ENCODE data around the gene CA5B.

The CA5B gene

GRCh38 chrX:15804563-15804962 lies 66.5 kb downstream of the CA5B start:
- H3K9me3 Mint-ChIP-seq = no peaks in the 10 kb centered on the region
- H3K27ac Mint-ChIP-seq = no peak overlapping the region
- DNase-seq = no peak

GRCh38 chrX:15808254-15808653 lies 70.2 kb downstream of the CA5B start:
- no peak for TF ChIP-seq CTCF (IDR thresholded peaks at IDR 0.05)
- H3K4me1 Mint-ChIP-seq = no peaks in the 10 kb centered on the region
- no peaks in the 10 kb centered on the region for H3K9me3 Mint-ChIP-seq
- H3K4me3 Mint-ChIP-seq = no peak overlapping the region
- H3K27me3 Mint-ChIP-seq (ENCODE audit: low read depth, poor library complexity) = no peaks in the 10 kb centered on the region
- DNase-seq = no peak
- no peak overlapping the region for H3K27ac Mint-ChIP-seq
- H3K36me3 Mint-ChIP-seq (ENCODE audit: low read depth) = peaks cover 83% of the 10 kb centered on the region

More at GRCh38 chrX:15804563-15804962, 66.5 kb downstream of the CA5B start:
- no peaks in the 10 kb centered on the region for H3K4me1 Mint-ChIP-seq
- no peak overlapping the region for H3K4me3 Mint-ChIP-seq
- no peaks in the 10 kb centered on the region for H3K27me3 Mint-ChIP-seq (ENCODE audit: low read depth, poor library complexity)
- no peak for TF ChIP-seq CTCF (IDR thresholded peaks at IDR 0.05)
- H3K36me3 Mint-ChIP-seq (ENCODE audit: low read depth) = peaks cover 60% of the 10 kb centered on the region

GRCh38 chrX:15812192-15812938 lies 74.3 kb downstream of the CA5B start:
- Mint-ChIP-seq H3K27me3 (ENCODE audit: low read depth, poor library complexity) (no peaks in the 10 kb centered on the region), H3K4me3 (no peak overlapping the region), H3K27ac (no peak overlapping the region), H3K4me1 (no peaks in the 10 kb centered on the region), H3K9me3 (no peaks in the 10 kb centered on the region), H3K36me3 (ENCODE audit: low read depth) (peaks cover 77% of the 10 kb centered on the region)
- no peak for TF ChIP-seq CTCF (IDR thresholded peaks at IDR 0.05)
- no peak for DNase-seq

- TF ChIP-seq CTCF (IDR thresholded peaks at IDR 0.05) = no peak
- no peaks in the 10 kb centered on the region for H3K9me3 Mint-ChIP-seq
- H3K4me3 Mint-ChIP-seq = no peak overlapping the region
- H3K4me1 Mint-ChIP-seq = no peaks in the 10 kb centered on the region
- H3K36me3 Mint-ChIP-seq (ENCODE audit: low read depth) = peaks cover 75% of the 10 kb centered on the region
- H3K27ac Mint-ChIP-seq = no peak overlapping the region
- DNase-seq = no peak
- no peaks in the 10 kb centered on the region for H3K27me3 Mint-ChIP-seq (ENCODE audit: low read depth, poor library complexity)
Observed at GRCh38 chrX:15813416-15813815, 75.3 kb downstream of the CA5B start.

GRCh38 chrX:15814771-15815365 lies 76.8 kb downstream of the CA5B start:
- Mint-ChIP-seq H3K27me3 (ENCODE audit: low read depth, poor library complexity) (no peaks in the 10 kb centered on the region), H3K4me3 (no peak overlapping the region), H3K9me3 (no peaks in the 10 kb centered on the region), H3K27ac (peak overlapping the region; percentile 55), H3K36me3 (ENCODE audit: low read depth) (peaks cover 66% of the 10 kb centered on the region), H3K4me1 (no peaks in the 10 kb centered on the region)
- DNase-seq = no peak
- no peak for TF ChIP-seq CTCF (IDR thresholded peaks at IDR 0.05)
